Activated CD4-positive, alpha-beta T cell treated with anti-CD3 and anti-CD28 coated beads, Interleukin-10, Interleukin-2, amounts not matched to agents 100 ng/mL and 50 ng/mL, durations not matched to agents 16 hours and 8 hours (primary cell): ENCODE results near the gene ANGPT4.

Source experiments
- DNase-seq: peaks from one replicate; pipeline ENCODE4 v3.0.0-alpha.2; 2020

Gene ANGPT4

DNA sequence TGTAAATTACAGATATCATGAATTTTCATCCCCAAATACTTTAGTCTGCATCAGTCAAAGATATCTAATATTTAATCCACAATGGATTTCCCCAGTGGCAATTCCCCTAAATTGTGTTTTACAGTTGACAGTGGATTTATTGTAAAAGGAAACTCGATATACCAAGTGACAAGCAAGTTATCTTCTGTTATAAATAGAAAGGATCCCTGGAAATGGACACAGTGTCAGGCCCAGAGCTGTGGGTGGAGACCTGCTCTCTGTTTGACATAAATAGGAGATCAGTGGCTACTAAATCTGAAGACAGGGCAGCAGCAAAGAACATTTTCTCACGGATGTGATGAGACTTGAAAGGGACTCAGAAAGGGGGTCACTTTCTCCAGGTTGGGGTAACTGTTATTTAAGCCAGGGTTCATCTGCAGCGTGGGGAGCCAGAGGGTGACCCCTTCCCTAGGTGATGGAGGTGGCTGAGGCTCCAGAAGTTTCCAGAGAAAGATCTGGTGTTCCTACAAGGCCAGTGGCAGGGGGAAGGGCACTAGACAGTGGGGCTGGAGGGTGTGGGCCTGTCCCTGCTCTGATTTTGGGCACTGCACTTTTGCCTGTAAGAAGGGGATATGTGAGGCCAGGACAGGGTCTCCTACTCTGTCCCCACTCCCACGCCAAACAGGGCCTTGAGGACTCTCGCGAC lies 94.9 kb downstream of the ANGPT4 start:
- DNase-seq: no peak

DNA sequence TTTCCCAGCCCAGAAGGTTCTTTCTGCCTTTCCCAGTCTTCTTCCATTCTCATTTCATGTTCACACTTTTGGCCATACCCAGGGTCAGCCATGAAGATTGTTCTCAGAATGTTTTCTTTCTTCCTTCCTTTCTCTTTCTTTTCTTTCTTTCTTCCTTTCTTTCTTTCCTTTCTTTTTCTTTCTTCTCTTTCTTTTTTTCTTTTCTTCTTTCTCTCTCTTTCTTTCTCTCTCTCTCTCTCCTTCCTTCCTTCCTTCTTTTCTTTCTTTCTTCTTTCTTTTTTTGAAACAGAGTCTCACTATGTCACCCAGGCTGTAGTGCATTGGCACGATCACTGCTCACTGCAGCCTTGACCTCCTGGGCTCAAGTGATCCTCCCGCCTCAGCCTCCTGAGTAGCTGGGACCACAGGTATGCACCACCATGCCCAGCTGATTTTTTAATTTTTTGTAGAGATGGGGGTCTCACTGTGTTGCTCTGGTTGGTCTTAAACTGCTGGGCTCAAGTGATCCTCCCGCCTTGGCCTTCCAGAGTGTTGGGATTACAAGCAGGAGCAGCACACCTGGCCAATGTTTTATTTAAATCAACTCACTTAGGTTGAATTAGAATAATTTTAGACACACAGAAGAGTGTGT lies 95.7 kb downstream of the ANGPT4 start:
- no peak for DNase-seq
